ENCODE measurements around the gene RALBP1. TPM values are rescaled to one million over a fixed set of nuclear protein-coding genes. Genes with fewer than 3 reads are reported as not detected.

RALBP1 gene
- total and polyA plus RNA-seq, 2 of the 4 experiments (the other 2 are of a cell fraction) = 30.6 to 38.2 TPM

GRCh38 chr18:9441061-9441460, 34.3 kb upstream of the RALBP1 start:
- CTCF ChIA-PET = interaction anchor here (0.7 kb wide), 1 partner anchor 103 kb away, joined by 6 read pairs; no protein-coding TSS in a partner anchor
- POLR2A ChIA-PET (ENCODE audit: unreplicated experiment) = no interaction called here
- no peak overlapping the region for H3K4ac ChIP-seq (ENCODE audit: low read depth, low read length)
- no peak overlapping the region for H3K4me2 ChIP-seq (ENCODE audit: low read depth, low read length)
- in situ Hi-C loops (cut with MboI; ENCODE audit: low sequenced_read_pairs) = no loop called here
- 100% methylated on average over 1 of the region's 3 CpGs; no CpG with 5 or more reads in 1 of the 2 experiments for WGBS, 2 experiments (ENCODE audit: extremely low coverage in 2 of 2, insufficient read length in 1 of 2)
- DNase-seq = no peak
- TF ChIP-seq FOS (IDR thresholded peaks at IDR 0.05; ENCODE audit: low read depth, low read length) (no peak), MXI1 (IDR thresholded peaks at IDR 0.05; ENCODE audit: borderline replicate concordance, low read depth, low read length) (no peak), RFX5 (IDR thresholded peaks at IDR 0.05; ENCODE audit: low read depth, low read length) (no peak), CHD1 (IDR thresholded peaks at IDR 0.05; ENCODE audit: low read depth, low read length) (no peak), RAD21 (IDR thresholded peaks at IDR 0.05; ENCODE audit: low read length) (no peak), SMC3 (IDR thresholded peaks at IDR 0.05; ENCODE audit: low read depth, low read length) (no peak)
- no peak overlapping the region for H3K18ac ChIP-seq (ENCODE audit: low read depth, low read length)
- no peaks in the 10 kb centered on the region for H3K9me1 ChIP-seq (ENCODE audit: insufficient read depth, low read length)
- H3K9ac ChIP-seq (ENCODE audit: low read depth, low read length) = no peak overlapping the region
- H4K91ac ChIP-seq (ENCODE audit: insufficient read depth, low read depth, low read length) = no peak overlapping the region
- intact Hi-C loops (cut with micrococcal nuclease) = no loop called here
- H2BK20ac ChIP-seq (ENCODE audit: low read depth, low read length) = no peak overlapping the region
- no peak overlapping the region for H2AK5ac ChIP-seq (ENCODE audit: low read depth, low read length)
- H3K9me3 ChIP-seq (ENCODE audit: control insufficient read depth, insufficient read depth, low read length) = no peaks in the 10 kb centered on the region; the same call in 1 of the 2 replicates
- H3K27me3 ChIP-seq (ENCODE audit: control insufficient read depth, insufficient read depth, low read length) = no peaks in the 10 kb centered on the region
- no peak overlapping the region for H2BK120ac ChIP-seq (ENCODE audit: low read depth, low read length)
- dilution Hi-C loops (cut with HindIII; ENCODE audit: low sequenced_read_pairs, unreplicated experiment) = no loop called here
- no peaks in the 10 kb centered on the region for H4K20me1 ChIP-seq (ENCODE audit: insufficient read depth, low read length)
- no peak overlapping the region for H2AK9ac ChIP-seq (replicated peaks; ENCODE audit: low read depth, low read length, poor library complexity)
- no peak overlapping the region for H3K14ac ChIP-seq (replicated peaks; ENCODE audit: low read depth, low read length)
- H3K79me1 ChIP-seq (ENCODE audit: low read depth in 1 of 2, low read length in 2 of 2) = no peaks in the 10 kb centered on the region
- no peaks in the 10 kb centered on the region for H3K36me3 ChIP-seq (ENCODE audit: control insufficient read depth, insufficient read depth, low read length)
- no peak overlapping the region for H2BK15ac ChIP-seq (ENCODE audit: low read depth, low read length)
- BruUV-seq (replicated peaks) = no TSS peak
- no peak overlapping the region for H2BK5ac ChIP-seq (ENCODE audit: low read depth, low read length, poor library complexity, severe bottlenecking)
- H3K27ac ChIP-seq (ENCODE audit: insufficient read depth, low read length) = no peak overlapping the region
- no peak overlapping the region for H4K5ac ChIP-seq (ENCODE audit: low read depth, low read length)
- no peak overlapping the region for H3K4me3 ChIP-seq (ENCODE audit: insufficient read depth, low read depth, low read length)
- H3K23ac ChIP-seq (ENCODE audit: low read depth, low read length) = no peak overlapping the region
- H3K56ac ChIP-seq (ENCODE audit: extremely low read depth, insufficient read depth, low read length) = no peak overlapping the region
- H2AFZ ChIP-seq (replicated peaks; ENCODE audit: low read length, poor library complexity) = no peak overlapping the region
- H4K8ac ChIP-seq (ENCODE audit: low read depth in 2 of 2, low read length in 2 of 2) = no peak overlapping the region
- no peaks in the 10 kb centered on the region for H3K4me1 ChIP-seq (ENCODE audit: control insufficient read depth, insufficient read depth, low read length)
- ATAC-seq (ENCODE audit: low read depth) = no peak
